Fibroblast of skin of scalp (primary cell): ENCODE results near the gene LAYN.

ENCODE experiments used
- DNase-seq: peaks from one replicate; pipeline ENCODE4 v3.0.0-alpha.2; 2013

The LAYN gene

GRCh38 chr11:111531687-111532364, 8.7 kb upstream of the LAYN start:
- DNase-seq, result peak; percentile 92

DNA sequence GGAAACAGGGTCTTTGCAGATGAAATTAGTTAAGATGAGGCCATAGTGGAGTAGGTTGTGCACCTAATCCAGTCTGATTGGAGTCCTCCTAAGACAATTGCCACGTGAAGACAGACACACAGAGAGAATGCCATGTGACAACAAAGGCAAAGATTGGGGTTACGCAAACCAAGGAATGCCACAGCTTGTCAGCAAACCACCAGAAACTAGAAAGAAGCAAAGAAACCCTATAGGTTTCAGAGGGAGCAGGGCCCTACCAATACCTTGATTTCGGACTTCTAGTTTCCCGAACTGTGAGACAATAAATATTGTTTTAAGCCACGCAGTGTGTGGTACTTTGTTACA, 8.2 kb upstream of the LAYN start:
- DNase-seq, result no peak

DNA sequence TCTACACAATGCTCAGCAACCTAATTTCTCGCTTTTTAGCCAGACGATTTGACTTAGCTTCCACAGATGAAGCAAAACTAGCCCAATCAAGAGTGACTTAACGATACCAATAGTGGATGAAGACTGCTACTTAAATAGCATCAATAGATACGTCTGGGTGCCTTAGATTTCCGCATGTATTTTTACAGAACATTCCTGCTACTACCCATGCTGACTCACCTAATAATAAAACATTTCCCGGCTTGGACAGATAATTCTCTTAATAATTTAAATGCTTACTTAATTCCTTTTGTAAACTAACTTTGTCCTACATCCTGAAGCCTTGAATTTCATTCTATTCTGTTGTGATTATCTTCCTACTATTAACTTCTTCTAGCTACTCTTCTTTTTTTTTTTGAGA, 5.2 kb upstream of the LAYN start:
- no peak for DNase-seq

DNA sequence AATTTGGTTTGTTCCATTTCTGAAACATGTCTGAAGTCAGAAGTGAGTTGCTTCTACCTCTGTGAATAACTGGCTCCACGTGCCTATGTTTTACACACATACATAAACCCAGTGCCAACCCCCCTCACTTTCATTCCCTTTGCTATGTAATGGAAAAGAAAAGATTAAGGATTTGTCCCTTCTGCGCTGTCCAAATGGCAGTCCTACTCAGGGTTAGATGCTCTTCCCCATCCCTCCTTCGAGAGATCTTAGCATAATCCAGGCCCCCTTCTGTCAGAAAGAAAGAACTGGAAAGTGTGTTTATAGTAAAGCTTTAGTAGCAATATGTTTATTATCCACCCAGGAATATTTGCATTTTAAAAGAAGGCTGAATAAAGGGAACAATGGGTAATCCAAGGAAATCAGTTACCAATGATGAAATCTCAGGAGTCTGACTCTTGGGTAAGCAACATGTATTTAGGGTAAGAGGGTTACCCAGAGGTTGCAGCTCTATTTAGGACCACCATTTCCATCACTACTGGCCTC, 3.1 kb upstream of the LAYN start:
- DNase-seq, result no peak

- no peak for DNase-seq
Observed at GRCh38 chr11:111538407-111539114, 2.0 kb upstream of the LAYN start.

DNA sequence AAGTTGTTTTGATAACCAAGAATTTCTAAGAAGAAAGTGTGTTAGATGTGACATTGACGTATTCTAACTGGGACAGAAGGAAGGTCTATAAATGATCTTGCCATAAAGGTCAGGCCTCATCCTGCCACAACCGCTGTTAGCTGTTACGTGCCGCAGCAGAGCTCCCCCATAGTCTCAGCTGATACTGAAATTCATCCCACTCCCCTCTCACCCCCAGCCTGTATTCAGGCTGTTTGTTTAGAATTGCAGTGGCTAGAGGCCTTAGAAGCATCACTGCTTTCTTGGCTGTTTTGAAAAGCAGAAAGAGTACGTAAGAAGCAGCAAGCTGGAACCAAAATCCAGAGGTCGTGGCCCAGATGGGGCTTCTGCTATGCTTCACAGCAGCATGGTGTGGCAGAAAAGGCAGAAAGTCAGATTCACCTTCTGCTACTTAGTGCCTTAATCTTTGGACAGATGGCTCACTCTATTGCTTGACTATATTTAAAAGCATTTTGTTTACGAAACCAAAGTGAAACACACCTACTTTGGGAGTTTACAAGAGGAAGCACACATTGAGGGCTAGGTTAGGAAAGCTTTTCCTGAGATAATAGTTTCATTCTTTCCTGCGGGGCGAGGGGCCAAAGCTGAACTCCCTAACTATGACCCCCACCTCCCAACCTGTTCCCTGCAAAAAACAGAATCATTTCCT, 950 bp upstream of the LAYN start:
- DNase-seq, result no peak

DNA sequence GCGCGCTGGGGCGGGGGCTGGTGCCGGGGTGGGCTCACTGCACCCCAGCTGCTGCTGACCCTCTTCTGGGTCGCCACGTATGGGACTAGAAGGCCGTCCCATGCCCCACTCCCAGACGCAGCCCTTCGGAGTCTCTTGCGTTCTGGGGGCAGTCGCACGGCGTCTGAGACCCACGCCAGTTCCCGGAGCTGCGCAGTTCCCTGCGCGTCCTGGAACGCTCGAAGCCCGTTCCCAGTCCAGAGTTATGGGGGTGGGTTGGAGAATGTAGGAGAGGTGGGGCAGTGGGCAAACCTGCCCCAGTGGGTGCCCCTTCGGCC, 375 bp downstream of the LAYN start:
- no peak for DNase-seq

- DNase-seq, result peak; percentile 85
Observed at GRCh38 chr11:111541254-111542061, 938 bp downstream of the LAYN start.

DNA sequence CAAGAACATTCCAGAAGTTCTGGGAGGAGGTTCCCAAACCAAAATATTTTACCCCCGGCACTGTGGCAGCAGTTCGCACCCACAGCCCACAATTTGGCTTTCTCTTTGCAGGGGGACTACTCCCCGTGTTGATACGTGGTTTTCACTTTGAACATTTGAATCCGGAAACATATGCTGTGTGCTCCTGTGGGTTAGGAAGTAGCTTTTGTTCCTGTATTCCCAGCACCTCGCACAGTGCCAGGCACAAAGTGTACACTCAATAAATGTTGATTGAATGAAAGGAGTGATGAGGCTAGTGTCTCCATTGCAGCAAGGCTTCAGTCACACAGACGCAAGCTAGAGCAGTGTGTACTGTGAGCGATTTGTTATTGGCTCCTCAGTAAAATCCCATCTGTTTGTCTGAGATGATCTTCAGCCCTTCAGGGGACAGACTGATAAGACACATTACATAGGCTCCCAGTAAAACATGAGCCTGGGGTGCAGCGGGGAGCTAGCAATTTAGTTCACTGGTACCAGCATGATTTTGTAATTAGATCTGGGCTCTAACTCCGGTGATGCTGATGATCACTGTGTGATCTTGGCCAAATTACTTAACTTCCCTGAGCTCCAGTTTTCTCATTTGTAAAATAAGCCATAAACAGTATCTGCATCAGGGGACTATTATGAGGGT, 2.2 kb downstream of the LAYN start:
- DNase-seq, result no peak

DNA sequence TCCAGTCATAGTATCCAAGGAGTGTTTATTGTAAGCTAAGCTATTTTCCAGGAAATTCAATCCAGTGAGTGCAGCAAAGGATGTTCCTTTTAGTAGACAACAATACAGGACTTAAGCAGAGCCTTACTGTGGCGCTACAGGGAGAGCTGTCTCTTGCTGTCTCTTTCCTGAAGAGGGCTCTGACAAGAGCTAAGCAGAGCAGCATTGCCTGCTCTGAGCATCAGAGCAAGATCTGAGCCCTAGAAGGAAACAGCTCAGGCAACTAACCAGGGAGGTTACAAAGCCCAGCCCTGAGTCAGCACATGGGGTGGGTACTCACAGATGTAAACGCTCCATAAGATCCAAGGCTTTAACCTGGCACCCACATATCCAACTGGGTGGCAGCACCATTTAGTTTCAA, 8.0 kb downstream of the LAYN start:
- no peak for DNase-seq

DNA sequence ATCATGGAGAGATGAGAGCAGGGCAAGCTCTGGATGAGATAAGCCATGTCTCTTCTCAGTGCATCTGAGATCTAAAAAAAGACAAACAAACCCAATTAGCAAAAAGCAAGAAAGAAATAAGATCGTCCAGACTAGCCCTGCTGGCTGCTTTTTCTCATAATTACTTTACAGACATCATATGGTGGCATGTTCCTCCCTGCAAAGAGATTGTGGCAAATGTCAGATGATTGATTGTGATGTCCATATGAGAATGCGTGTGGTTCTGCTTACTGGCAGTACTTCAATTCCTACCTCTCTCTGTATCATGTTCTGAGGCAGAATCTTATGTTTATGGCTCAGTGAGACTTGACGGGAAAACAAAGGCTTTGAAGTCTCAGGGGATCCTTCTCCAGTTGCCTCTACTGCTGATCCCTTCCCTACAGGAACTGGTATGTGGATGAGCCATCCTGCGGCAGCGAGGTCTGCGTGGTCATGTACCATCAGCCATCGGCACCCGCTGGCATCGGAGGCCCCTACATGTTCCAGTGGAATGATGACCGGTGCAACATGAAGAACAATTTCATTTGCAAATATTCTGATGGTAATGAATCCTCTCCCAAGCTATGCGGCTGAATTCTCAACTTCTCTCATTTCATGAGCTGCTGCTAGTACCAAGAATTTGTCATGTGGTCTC, 8.8 kb downstream of the LAYN start:
- peak; percentile 53 for DNase-seq

DNA sequence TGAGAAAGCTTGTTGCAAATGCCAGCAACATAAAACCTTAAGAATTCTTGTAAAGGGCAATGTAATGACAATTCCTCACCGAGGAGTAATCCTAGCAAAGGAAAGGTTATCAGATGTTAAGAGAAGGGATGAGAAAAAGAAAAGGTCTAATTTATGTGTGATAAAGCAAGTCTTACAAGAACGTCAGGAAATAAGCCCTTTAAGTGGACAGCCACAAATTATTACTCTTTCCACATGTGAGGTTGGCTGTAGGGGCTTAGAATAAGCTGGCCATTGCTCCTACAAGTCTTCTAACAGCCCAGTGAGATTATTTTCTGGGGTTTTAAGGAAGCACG, 9.3 kb downstream of the LAYN start:
- DNase-seq, result no peak

DNA sequence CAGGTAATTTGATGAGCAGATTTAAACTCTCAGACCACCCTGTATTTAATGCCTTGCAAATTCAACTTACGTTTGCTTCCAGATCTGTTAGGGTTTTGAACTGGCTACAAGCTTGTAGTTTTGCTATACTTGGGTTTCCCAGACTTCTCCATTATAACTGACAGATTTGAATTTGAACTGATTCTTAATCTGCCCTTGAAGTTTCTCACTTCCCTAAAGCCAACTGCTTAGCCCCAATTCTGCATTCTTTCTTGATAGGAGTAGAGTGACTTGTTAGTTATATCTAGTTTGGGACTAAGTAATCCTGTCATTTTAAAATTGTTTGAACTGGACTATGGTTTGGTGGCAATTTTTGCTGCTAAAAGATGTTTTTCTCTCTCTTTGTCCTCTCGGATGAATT, 9.7 kb downstream of the LAYN start:
- no peak for DNase-seq

GRCh38 chr11:111554532-111554931, 14.0 kb downstream of the LAYN start:
- no peak for DNase-seq

DNA sequence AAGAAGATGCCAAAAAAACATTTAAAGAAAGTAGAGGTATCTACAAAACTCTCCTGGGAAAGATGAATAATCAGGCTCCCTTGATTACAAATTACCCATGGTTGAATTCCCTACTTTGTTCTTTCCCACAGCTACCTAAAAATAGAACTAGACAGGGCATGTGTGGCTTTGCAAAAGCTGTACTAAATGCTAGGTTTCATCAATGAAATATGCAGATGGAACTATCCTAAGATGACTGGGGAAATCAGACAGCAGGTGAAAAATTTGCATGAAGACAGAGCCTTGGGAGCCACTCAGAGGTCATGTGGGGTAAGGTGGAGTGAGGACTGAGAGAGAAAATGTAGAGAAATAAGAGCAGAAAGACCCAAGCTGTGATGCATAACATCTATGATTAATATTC, 14.7 kb downstream of the LAYN start:
- peak; percentile 40 for DNase-seq

DNA sequence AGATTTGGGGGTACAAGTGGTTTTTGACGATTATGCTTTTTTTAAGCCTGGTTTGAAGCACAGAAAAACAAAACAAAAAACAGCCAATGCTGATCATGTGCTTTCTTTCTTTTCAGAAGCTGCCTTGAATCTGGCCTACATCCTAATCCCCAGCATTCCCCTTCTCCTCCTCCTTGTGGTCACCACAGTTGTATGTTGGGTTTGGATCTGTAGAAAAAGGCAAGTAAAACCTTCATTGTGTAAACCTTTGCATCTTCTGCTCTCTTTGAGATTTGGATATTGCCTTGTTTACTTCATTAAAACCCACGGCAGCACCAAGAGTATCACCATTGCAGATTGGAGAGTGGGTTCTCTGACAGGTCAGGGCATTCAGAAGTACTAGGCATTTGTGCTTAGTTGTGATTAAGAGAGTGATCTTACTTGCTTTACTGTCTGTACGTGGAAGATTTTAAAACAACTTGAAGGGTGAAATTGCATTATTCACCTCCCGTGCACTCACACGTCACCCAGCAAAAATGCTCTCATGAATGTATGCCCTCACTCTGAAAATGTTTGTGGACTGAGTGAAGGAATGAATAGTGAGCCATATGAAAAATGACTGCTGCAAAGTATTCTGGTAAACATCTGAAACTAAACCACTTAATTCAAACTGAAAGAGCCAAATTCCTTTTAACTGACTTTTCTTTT, 17.0 kb downstream of the LAYN start:
- peak; percentile 99 for DNase-seq

GRCh38 chr11:111559800-111560464, 19.4 kb downstream of the LAYN start:
- DNase-seq, result no peak

DNA sequence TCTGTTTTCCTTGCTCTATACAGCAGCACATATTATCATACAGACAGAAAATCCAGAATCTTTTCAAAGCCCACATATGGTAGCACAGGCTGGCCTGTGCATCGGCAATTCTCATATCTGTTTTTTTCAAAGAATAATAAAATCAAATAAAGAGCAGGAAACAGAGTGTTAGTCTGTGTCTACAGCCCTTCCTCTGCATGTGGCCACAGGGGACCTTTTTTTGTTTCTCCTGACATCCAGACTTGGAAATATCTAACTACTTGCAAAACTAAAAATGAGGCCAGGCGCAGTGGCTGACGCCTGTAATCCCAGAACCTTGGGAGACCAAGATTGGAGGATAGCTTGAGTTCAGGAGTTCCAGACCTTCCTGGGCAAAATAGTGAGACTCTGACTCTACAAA, 20.3 kb downstream of the LAYN start:
- DNase-seq, result no peak

DNA sequence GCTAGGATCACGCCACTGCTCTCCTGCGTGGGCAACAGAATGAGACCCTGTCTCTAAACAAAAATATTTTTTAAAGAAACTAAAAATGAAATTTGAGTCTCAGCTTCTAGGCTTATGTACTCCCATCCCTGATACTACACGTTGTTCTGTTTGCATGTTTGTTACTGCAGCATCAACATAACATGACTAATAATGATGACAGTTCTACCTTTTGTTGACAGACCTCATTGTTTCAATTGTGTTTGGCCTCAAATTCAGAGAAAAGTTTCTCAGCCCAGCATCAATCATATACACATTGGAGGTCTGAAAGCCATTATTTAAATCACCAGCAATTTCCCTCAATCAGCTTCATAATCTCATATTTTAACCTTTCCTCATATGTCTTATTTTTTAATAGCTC, 20.8 kb downstream of the LAYN start:
- no peak for DNase-seq

DNA sequence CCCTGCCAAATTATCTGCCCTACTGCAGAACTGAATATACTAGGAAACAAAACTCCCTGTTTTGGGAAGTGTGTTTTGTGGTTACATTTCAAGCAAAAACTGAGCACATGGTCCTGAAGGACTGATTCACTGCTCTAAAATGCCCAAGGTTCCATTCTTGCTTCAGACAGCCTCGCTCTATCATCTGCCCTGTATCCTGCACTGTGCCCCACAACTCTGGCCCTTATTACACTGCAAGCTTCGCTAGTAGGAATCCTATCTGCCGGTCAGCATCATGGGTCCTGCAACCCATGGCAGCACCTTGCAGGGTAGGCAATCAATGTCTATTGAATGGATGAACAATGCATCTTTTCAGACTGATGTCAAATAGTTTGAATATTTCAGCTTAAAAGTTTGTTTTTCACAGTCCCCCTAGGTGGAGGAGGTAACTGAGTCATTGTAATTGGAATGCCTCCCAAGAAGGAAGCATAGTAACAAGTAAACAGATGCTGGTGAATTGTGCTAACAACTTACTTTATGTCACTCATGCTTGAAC, 21.3 kb downstream of the LAYN start:
- DNase-seq, result peak; percentile 71
